ENCODE results near the gene ZNRF2. TPM values are rescaled to one million over a fixed set of nuclear protein-coding genes. Genes with fewer than 3 reads are reported as not detected.

ZNRF2 gene
- total RNA-seq, 1 donor from 2014 or later, result 12.5 TPM

GRCh38 chr7:30313348-30313747 lies 29.0 kb downstream of the ZNRF2 start:
- H3K27me3 Mint-ChIP-seq (ENCODE audit: low read depth), result no peaks in the 10 kb centered on the region
- no peak for DNase-seq (ENCODE audit: low spot score in 2 of 2, unreplicated experiment in 2 of 2)
- no peaks in the 10 kb centered on the region for H3K36me3 Mint-ChIP-seq
- H3K4me1 Mint-ChIP-seq, result peaks cover 35% of the 10 kb centered on the region
- no peak for TF ChIP-seq CTCF (IDR thresholded peaks at IDR 0.05; ENCODE audit: unreplicated experiment)
- H3K27ac Mint-ChIP-seq, result no peak overlapping the region
- no peaks in the 10 kb centered on the region for H3K9me3 Mint-ChIP-seq
- H3K4me3 Mint-ChIP-seq, result no peak overlapping the region

- H3K9me3 Mint-ChIP-seq, result no peaks in the 10 kb centered on the region
- no peak overlapping the region for H3K4me3 Mint-ChIP-seq
- no peak for DNase-seq (ENCODE audit: low spot score in 2 of 2, unreplicated experiment in 2 of 2)
- H3K27ac Mint-ChIP-seq, result no peak overlapping the region
- H3K27me3 Mint-ChIP-seq (ENCODE audit: low read depth), result no peaks in the 10 kb centered on the region
- TF ChIP-seq CTCF (IDR thresholded peaks at IDR 0.05; ENCODE audit: unreplicated experiment), result no peak
- peaks cover 35% of the 10 kb centered on the region for H3K4me1 Mint-ChIP-seq
- H3K36me3 Mint-ChIP-seq, result no peaks in the 10 kb centered on the region
These were observed 29.4 kb downstream of the ZNRF2 start for GRCh38 chr7:30313793-30314192.

GRCh38 chr7:30315589-30315988 lies 31.2 kb downstream of the ZNRF2 start:
- no peak overlapping the region for H3K4me3 Mint-ChIP-seq
- no peak overlapping the region for H3K27ac Mint-ChIP-seq
- no peak for TF ChIP-seq CTCF (IDR thresholded peaks at IDR 0.05; ENCODE audit: unreplicated experiment)
- no peaks in the 10 kb centered on the region for H3K36me3 Mint-ChIP-seq
- DNase-seq (ENCODE audit: low spot score in 2 of 2, unreplicated experiment in 2 of 2), result no peak
- peaks cover 24% of the 10 kb centered on the region for H3K4me1 Mint-ChIP-seq
- no peaks in the 10 kb centered on the region for H3K27me3 Mint-ChIP-seq (ENCODE audit: low read depth)
- H3K9me3 Mint-ChIP-seq, result no peaks in the 10 kb centered on the region

- Mint-ChIP-seq H3K36me3 (peaks cover 4% of the 10 kb centered on the region), H3K9me3 (no peaks in the 10 kb centered on the region), H3K27me3 (ENCODE audit: low read depth) (no peaks in the 10 kb centered on the region), H3K27ac (no peak overlapping the region), H3K4me3 (no peak overlapping the region), H3K4me1 (peaks cover 29% of the 10 kb centered on the region)
- TF ChIP-seq CTCF (IDR thresholded peaks at IDR 0.05; ENCODE audit: unreplicated experiment), result no peak
- DNase-seq (ENCODE audit: low spot score in 2 of 2, unreplicated experiment in 2 of 2), result no peak
These were observed 36.0 kb downstream of the ZNRF2 start for GRCh38 chr7:30320392-30320791.

- Mint-ChIP-seq H3K36me3 (peaks cover 6% of the 10 kb centered on the region), H3K4me3 (no peak overlapping the region), H3K27me3 (ENCODE audit: low read depth) (no peaks in the 10 kb centered on the region), H3K27ac (no peak overlapping the region), H3K4me1 (peaks cover 28% of the 10 kb centered on the region), H3K9me3 (peaks cover 2% of the 10 kb centered on the region)
- no peak for DNase-seq (ENCODE audit: low spot score in 2 of 2, unreplicated experiment in 2 of 2)
- no peak for TF ChIP-seq CTCF (IDR thresholded peaks at IDR 0.05; ENCODE audit: unreplicated experiment)
These were observed 36.9 kb downstream of the ZNRF2 start for GRCh38 chr7:30321089-30321881.
